ENCODE measurements around the gene THADA.
A peak's percentile ranks its signal among the peaks of the same experiment; 100 is the strongest.

THADA gene

DNA sequence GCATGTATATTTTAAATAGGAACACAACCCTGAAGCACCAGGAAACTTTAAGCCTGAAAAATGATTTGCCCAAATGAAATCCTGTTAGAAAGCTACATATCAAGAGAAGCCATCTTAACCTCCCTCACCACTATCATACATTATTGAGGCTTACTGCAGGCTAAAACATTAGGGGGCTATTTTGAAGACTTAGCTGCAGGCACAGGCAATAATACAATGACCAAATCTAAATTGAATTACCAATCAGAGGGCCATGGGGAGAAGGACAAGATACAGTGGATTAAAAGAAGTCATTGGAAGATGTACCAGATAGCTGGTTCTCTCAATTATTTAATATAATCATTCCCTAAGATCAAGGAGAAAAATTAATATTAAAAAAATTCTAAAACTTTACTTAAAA lies 73.7 kb downstream of the THADA start:
- TF ChIP-seq ZNF138 (tag by site-specific recombination; IDR thresholded peaks at IDR 0.05; ENCODE audit: borderline replicate concordance) (no peak), ZNF214 (tag by site-specific recombination; IDR thresholded peaks at IDR 0.05; ENCODE audit: borderline replicate concordance) (no peak), ZNF114 (tag by site-specific recombination; IDR thresholded peaks at IDR 0.05) (no peak), ZNF146 (tag by site-specific recombination; IDR thresholded peaks at IDR 0.05) (no peak), ZNF354C (tag by site-specific recombination; IDR thresholded peaks at IDR 0.05; ENCODE audit: borderline replicate concordance, low read depth) (no peak), KLF7 (tag by site-specific recombination; IDR thresholded peaks at IDR 0.05; ENCODE audit: borderline replicate concordance) (no peak), ZNF175 (tag by site-specific recombination; IDR thresholded peaks at IDR 0.05) (no peak), ZNF23 (tag by site-specific recombination; IDR thresholded peaks at IDR 0.05; ENCODE audit: borderline replicate concordance) (no peak)
- TF ChIP-seq, protein P1, sequence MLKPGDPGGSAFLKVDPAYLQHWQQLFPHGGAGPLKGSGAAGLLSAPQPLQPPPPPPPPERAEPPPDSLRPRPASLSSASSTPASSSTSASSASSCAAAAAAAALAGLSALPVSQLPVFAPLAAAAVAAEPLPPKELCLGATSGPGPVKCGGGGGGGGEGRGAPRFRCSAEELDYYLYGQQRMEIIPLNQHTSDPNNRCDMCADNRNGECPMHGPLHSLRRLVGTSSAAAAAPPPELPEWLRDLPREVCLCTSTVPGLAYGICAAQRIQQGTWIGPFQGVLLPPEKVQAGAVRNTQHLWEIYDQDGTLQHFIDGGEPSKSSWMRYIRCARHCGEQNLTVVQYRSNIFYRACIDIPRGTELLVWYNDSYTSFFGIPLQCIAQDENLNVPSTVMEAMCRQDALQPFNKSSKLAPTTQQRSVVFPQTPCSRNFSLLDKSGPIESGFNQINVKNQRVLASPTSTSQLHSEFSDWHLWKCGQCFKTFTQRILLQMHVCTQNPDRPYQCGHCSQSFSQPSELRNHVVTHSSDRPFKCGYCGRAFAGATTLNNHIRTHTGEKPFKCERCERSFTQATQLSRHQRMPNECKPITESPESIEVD (tag by site-specific recombination; IDR thresholded peaks at IDR 0.05) = no peak
- Histone ChIP-seq H3K4me1 (ENCODE audit: control insufficient read depth, insufficient read depth, low read length) (no peaks in the 10 kb centered on the region), H3K9me3 (ENCODE audit: control insufficient read depth, insufficient read depth, low read depth, low read length) (no peaks in the 10 kb centered on the region), H3K36me3 (ENCODE audit: control insufficient read depth in 2 of 2, insufficient read depth in 1 of 2, low read length in 2 of 2) (peaks cover 0 to 11% of the 10 kb centered on the region in 2 experiments; a peak in 1 of 3 replicates), H3K27ac (ENCODE audit: extremely low read depth, low read depth, low read length) (no peak overlapping the region), H3K4me3 (ENCODE audit: low read depth, low read length) (no peak overlapping the region)
- ChIA-PET CTCF (interaction anchor here (0.6 kb wide), 2 partner anchors 92 to 98 kb away, joined by 3 read pairs; no protein-coding TSS in a partner anchor), POLR2A (no interaction called here)

DNA sequence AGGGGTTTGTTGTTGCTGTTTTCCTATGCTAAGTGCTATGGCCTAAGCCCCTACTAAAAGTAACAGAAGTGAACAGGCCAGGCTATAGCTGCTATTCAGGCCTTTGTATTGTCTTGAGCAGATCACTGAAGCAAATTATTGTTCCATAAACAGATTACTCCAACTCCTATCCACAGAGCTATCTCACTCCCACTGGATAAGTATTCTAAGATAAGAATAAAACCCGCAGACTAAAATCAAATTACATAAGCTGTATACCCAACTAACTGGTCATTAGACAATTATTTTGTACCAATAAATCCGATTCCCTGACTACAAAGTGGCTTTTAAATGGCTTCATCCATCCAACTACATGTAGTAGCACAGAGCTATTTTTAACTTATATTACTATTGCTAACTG lies 74.3 kb downstream of the THADA start:
- peaks cover 0 to 11% of the 10 kb centered on the region in 2 experiments; a peak in 1 of 3 replicates for H3K36me3 ChIP-seq (ENCODE audit: control insufficient read depth in 2 of 2, insufficient read depth in 1 of 2, low read length in 2 of 2)
- H3K4me3 ChIP-seq (ENCODE audit: low read depth, low read length) = no peak overlapping the region
- TF ChIP-seq ZNF561 (tag by site-specific recombination; IDR thresholded peaks at IDR 0.05; ENCODE audit: borderline replicate concordance) (no peak), ZBTB21 (tag by site-specific recombination; IDR thresholded peaks at IDR 0.05) (no peak), SCRT1 (tag by site-specific recombination; IDR thresholded peaks at IDR 0.05; ENCODE audit: borderline replicate concordance) (no peak), ZNF549 (tag by site-specific recombination; IDR thresholded peaks at IDR 0.05) (no peak), HOXD13 (CRISPR knock-in tag; IDR thresholded peaks at IDR 0.05; ENCODE audit: borderline replicate concordance) (no peak)
- no peaks in the 10 kb centered on the region for H3K4me1 ChIP-seq (ENCODE audit: control insufficient read depth, insufficient read depth, low read length)
- H3K9me3 ChIP-seq (ENCODE audit: control insufficient read depth, insufficient read depth, low read depth, low read length) = no peaks in the 10 kb centered on the region
- ChIA-PET POLR2A (no interaction called here), CTCF (interaction anchor here (0.6 to 1.1 kb wide), 3 partner anchors 93 to 661 kb away, joined by 3 read pairs; no protein-coding TSS in a partner anchor)
- H3K27ac ChIP-seq (ENCODE audit: extremely low read depth, low read depth, low read length) = no peak overlapping the region

DNA sequence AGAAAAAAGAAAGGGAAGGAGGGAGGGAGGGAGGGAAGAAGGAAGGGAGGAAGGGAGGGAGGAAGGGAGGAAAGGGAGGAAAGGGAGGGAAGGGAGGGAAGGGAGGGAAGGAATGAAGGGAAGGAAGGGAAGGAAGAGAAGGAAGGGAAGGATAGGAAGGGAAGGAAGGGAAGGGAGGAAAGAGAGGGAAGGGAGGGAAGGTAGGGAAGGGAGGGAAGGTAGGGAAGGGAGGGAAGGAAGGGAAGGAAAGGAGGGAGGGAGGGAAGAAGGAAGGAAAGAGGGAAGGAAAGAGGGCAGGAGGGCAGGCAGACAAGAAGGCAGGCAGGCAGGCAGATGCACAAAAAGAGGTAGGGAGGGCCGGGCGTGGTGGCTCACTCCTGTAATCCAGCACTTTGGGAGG lies 74.9 kb downstream of the THADA start:
- Histone ChIP-seq H3K36me3 (ENCODE audit: control insufficient read depth in 2 of 2, insufficient read depth in 1 of 2, low read length in 2 of 2) (peaks cover 0 to 5% of the 10 kb centered on the region in 2 experiments; a peak in 1 of 3 replicates), H3K4me3 (ENCODE audit: low read depth, low read length) (no peak overlapping the region), H3K27ac (ENCODE audit: extremely low read depth, low read depth, low read length) (no peak overlapping the region), H3K9me3 (ENCODE audit: control insufficient read depth, insufficient read depth, low read depth, low read length) (no peaks in the 10 kb centered on the region), H3K4me1 (ENCODE audit: control insufficient read depth, insufficient read depth, low read length) (no peaks in the 10 kb centered on the region)
- TF ChIP-seq WT1 (tag by site-specific recombination; IDR thresholded peaks at IDR 0.05) (peak; percentile 39; the same call in 1 of the 2 replicates), ZSCAN16 (tag by site-specific recombination; IDR thresholded peaks at IDR 0.05) (no peak), ZNF366 (tag by site-specific recombination; conservative IDR thresholded peaks at IDR 0.05) (peak; percentile 76)
- TF ChIP-seq, protein P2, sequence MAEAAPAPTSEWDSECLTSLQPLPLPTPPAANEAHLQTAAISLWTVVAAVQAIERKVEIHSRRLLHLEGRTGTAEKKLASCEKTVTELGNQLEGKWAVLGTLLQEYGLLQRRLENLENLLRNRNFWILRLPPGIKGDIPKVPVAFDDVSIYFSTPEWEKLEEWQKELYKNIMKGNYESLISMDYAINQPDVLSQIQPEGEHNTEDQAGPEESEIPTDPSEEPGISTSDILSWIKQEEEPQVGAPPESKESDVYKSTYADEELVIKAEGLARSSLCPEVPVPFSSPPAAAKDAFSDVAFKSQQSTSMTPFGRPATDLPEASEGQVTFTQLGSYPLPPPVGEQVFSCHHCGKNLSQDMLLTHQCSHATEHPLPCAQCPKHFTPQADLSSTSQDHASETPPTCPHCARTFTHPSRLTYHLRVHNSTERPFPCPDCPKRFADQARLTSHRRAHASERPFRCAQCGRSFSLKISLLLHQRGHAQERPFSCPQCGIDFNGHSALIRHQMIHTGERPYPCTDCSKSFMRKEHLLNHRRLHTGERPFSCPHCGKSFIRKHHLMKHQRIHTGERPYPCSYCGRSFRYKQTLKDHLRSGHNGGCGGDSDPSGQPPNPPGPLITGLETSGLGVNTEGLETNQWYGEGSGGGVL (tag by site-specific recombination; IDR thresholded peaks at IDR 0.05) = peak; percentile 40
- ChIA-PET POLR2A (no interaction called here), CTCF (interaction anchor here (0.6 to 1.1 kb wide), 2 partner anchors 114 to 661 kb away, joined by 3 read pairs; no protein-coding TSS in a partner anchor)

Data from HEK293 (cell line).